K562 (cell line): ENCODE results near the gene ABCC9. TPM values are rescaled to one million over a fixed set of nuclear protein-coding genes. Genes with fewer than 3 reads are reported as not detected.

Experiments
- ATAC-seq: fragments of 200-7000 bp; cut with Tn5 transposase; 3 replicates; pipeline ENCODE4 v1.9.1; 2020; ENCODE audit warnings: moderate library complexity
- BruUV-seq: library from RNA; stranded (reverse); fragments of 400-500 nt; replicated peaks from 2 replicates; lab custom pipeline; 2021; lab: Mats Ljungman, UMichigan
- CTCF ChIA-PET: fragments of 300-600 bp; formaldehyde crosslinking; extraction: SDS; loops from one replicate; lab custom pipeline; 2021; ENCODE audit warnings: low intra/inter-chr PET ratio; lab: Yijun Ruan, JAX
- POLR2A ChIA-PET: fragments of 300-600, 350-650 bp; sonication (Branson Sonifier 250); formaldehyde crosslinking; extraction: SDS; loops from one replicate; lab custom pipeline; 2021; ENCODE audit warnings: antibody characterized with exemption, inconsistent platforms; lab: Yijun Ruan, JAX
- DNase-seq, 4 experiments: peaks; one replicate each; pipeline versions ENCODE4 v3.0.0 to v3.0.0-alpha.2; 2011 to 2018; ENCODE audit warnings: low spot score in 3 of 4, mixed read lengths in 3 of 4; ENCODE audit errors: extremely low read depth in 1 of 4
- FAIRE-seq: peaks from 2 replicates; lab custom pipeline; 2011; peaks lifted over from hg19 to GRCh38; lab: Jason Lieb, UNC
- H2AFZ ChIP-seq: 2 replicates; pipeline ENCODE4 v1.6.0; 2011; ENCODE audit warnings: low read depth, low read length, control low read depth, inconsistent platforms
- H3K27ac ChIP-seq: fragments of 200-600 bp; 3 replicates; pipeline ENCODE4 v1.8.0; 2011; ENCODE audit warnings: low read depth, mild to moderate bottlenecking, control low read depth, inconsistent platforms, low read length, moderate library complexity, mixed read lengths; ENCODE audit errors: extremely low read depth
- H3K27me3 ChIP-seq, 2 experiments: fragments of 300-600 bp in 1 of 2; 2 replicates in 1 of 2; 3 replicates in 1 of 2; pipeline versions ENCODE4 v1.6.0 to v1.8.0; 2011; ENCODE audit warnings: inconsistent platforms in 2 of 2, low read length in 2 of 2, mild to moderate bottlenecking in 1 of 2, mixed read lengths in 1 of 2, moderate library complexity in 1 of 2; ENCODE audit not compliant: control insufficient read depth in 2 of 2, insufficient read depth in 2 of 2
- H3K36me3 ChIP-seq: fragments of 300-600 bp; 3 replicates; pipeline ENCODE4 v1.8.0; 2011; ENCODE audit warnings: mild to moderate bottlenecking, low read length, inconsistent platforms; ENCODE audit not compliant: control insufficient read depth, insufficient read depth
- H3K4me1 ChIP-seq, 2 experiments: fragments of 200-600 bp in 1 of 2; replicated peaks in 1 of 2; 2 replicates in 1 of 2; 3 replicates in 1 of 2; pipeline versions ENCODE4 v1.5.1 to v1.8.0; 2011; ENCODE audit warnings: inconsistent platforms in 2 of 2, low read length in 2 of 2, mild to moderate bottlenecking in 1 of 2, mixed read lengths in 1 of 2, moderate library complexity in 1 of 2; ENCODE audit not compliant: control insufficient read depth in 2 of 2, insufficient read depth in 2 of 2
- H3K4me2 ChIP-seq: 2 replicates; pipeline ENCODE4 v1.6.1; 2011; ENCODE audit warnings: low read length, control low read depth, inconsistent platforms, mixed read lengths; ENCODE audit not compliant: insufficient read depth
- H3K4me3 ChIP-seq: fragments of 200-600 bp; sonication (generic), shearing (Covaris generic); 2 replicates; pipeline ENCODE4 v1.5.1; 2016; ENCODE audit warnings: control low read depth, inconsistent platforms
- H3K79me2 ChIP-seq: fragments of 200-600 bp; 3 replicates; pipeline ENCODE4 v1.8.0; 2011; ENCODE audit warnings: low read length, inconsistent platforms; ENCODE audit not compliant: control insufficient read depth, insufficient read depth
- H3K9ac ChIP-seq, 2 experiments: 2 replicates each; pipeline versions ENCODE4 v1.6.0 to v1.6.1; 2011; ENCODE audit warnings: low read depth in 2 of 2, low read length in 2 of 2, control low read depth in 1 of 2, inconsistent platforms in 1 of 2, mild to moderate bottlenecking in 1 of 2, mixed read lengths in 1 of 2; ENCODE audit not compliant: insufficient read depth in 1 of 2
- H3K9me1 ChIP-seq: one replicate; pipeline ENCODE4 v1.6.0; 2011; ENCODE audit warnings: inconsistent platforms, mild to moderate bottlenecking, low read length, moderate library complexity; ENCODE audit not compliant: control insufficient read depth, insufficient read depth
- H3K9me3 ChIP-seq: replicated peaks from 2 replicates; pipeline ENCODE4 v1.5.1; 2011; ENCODE audit warnings: low read depth, low read length, inconsistent platforms; ENCODE audit not compliant: control insufficient read depth, insufficient read depth
- H4K20me1 ChIP-seq: replicated peaks from 2 replicates; pipeline ENCODE4 v1.6.1; 2011; ENCODE audit warnings: low read length, inconsistent platforms, mixed read lengths; ENCODE audit not compliant: control insufficient read depth, insufficient read depth
- BCL6 ChIP-seq: fragments of 250-450 bp; sonication (Bioruptor Pico); IDR thresholded peaks from 2 replicates; pipeline ENCODE4 v1.4.0; 2020
- GATA2 ChIP-seq: sonication (generic); formaldehyde crosslinking; IDR thresholded peaks from 2 replicates; pipeline ENCODE4 v1.4.0; 2020; ENCODE audit warnings: mild to moderate bottlenecking, missing genetic modification reagents
- NFIX ChIP-seq: fragments of 250-450 bp; sonication (Bioruptor Pico); IDR thresholded peaks from 2 replicates; pipeline ENCODE4 v1.4.0; 2020; ENCODE audit warnings: low read depth, mild to moderate bottlenecking, moderate library complexity
- NR3C1 ChIP-seq: sonication (generic); formaldehyde crosslinking; IDR thresholded peaks from 2 replicates; pipeline ENCODE4 v1.8.1; 2022; ENCODE audit warnings: missing genetic modification reagents
- ZFP36 ChIP-seq: fragments of 150-350 bp; IDR thresholded peaks from 2 replicates; pipeline ENCODE4 v1.6.1; 2018; ENCODE audit warnings: low read length, low read depth; ENCODE audit not compliant: partially characterized antibody
- ZNF431 ChIP-seq: sonication (generic); formaldehyde crosslinking; IDR thresholded peaks from 2 replicates; pipeline ENCODE4 v1.8.0; 2022; ENCODE audit warnings: mild to moderate bottlenecking, missing genetic modification reagents
- WGBS: fragments of 100-300 bp; shearing (Covaris generic); methylation state at CpG from one replicate; pipeline ENCODE4 v1.1.6; 2016; ENCODE audit warnings: low coverage, mixed read lengths; ENCODE audit not compliant: insufficient coverage; ENCODE audit errors: missing lambda C conversion rate; 5-methylcytosine and 5-hydroxymethylcytosine counted together
- in situ Hi-C: fragments of 300-500 bp; cut with MboI; formaldehyde crosslinking; loops from 4 replicates; pipeline ENCODE4 v1.15.0; 2018; ENCODE audit warnings: inconsistent platforms, mixed read lengths
- intact Hi-C: fragments of 100-400 bp; cut with micrococcal nuclease; formaldehyde crosslinking; loops from 2 replicates; pipeline ENCODE4 v1.14.2; 2022
- polyA plus RNA-seq, 8 experiments: library from polyadenylated mRNA; depleted of rRNA in 4 of 8; stranded (reverse) in 5 of 8; unstranded in 3 of 8; fragments of >200 nt; fragmentation: Nextera tagmentation in 2 of 8; fragmentation: Illumina TruSeq in 1 of 8; extraction: Ambion mirVana in 2 of 8; extraction: Trizol in 1 of 8; gene quantifications; 2 replicates each; pipeline versions ENCODE4 v1.2.1 to v1.2.3, GENCODE V29; 2011 to 2014; ENCODE audit warnings: inconsistent platforms in 1 of 8, missing spikeins in 1 of 8
- total RNA-seq, 7 experiments: library from RNA; depleted of rRNA in 6 of 7; stranded (reverse); fragments of >200 nt in 6 of 7; fragmentation: Illumina TruSeq in 2 of 7; extraction: Trizol in 2 of 7; gene quantifications; 2 replicates each; pipeline versions ENCODE4 v1.2.1 to v1.2.3, GENCODE V29; 2011 to 2021; ENCODE audit warnings: low replicate concordance in 1 of 7
- TF ChIP-seq, protein P1 (sequence below): fragments of 450-650 bp; IDR thresholded peaks from 2 replicates; pipeline ENCODE4 v1.6.1; 2016; ENCODE audit warnings: mild to moderate bottlenecking

ABCC9 gene
- total and polyA plus RNA-seq, 9 of the 15 experiments (the other 6 are each of a cell fraction or from before 2014, with no cell fraction given) = 0.05 to 0.40 (median 0.18) TPM

DNA sequence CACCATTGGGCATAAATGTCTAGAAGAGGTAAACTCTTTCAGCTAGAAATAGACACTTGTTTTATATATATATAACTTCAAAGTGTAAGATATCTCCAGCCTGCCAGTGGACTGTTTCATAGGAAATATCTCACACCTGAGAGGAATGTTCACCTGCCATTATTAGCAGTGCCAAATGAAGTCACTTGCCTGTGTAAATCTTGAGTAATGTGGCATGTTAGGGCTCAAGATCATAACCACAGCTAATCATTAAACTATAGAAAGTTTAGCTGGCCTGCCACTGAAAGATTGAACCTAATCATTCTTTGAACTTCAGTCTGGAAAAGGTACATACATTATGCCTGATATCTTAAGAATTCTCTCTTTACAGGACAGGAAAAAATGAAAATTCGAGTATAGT lies 141.2 kb downstream of the ABCC9 start:
- in situ Hi-C loops = no loop called here

More for the DNA sequence above, 141.2 kb downstream of the ABCC9 start:
- Histone ChIP-seq H3K9ac (no peak overlapping the region), H3K36me3 (no peaks in the 10 kb centered on the region), H2AFZ (no peak overlapping the region), H3K4me3 (no peak overlapping the region), H3K9me1 (no peaks in the 10 kb centered on the region), H3K79me2 (no peaks in the 10 kb centered on the region), H4K20me1 (no peaks in the 10 kb centered on the region), H3K27ac (no peak overlapping the region), H3K27me3 (no peaks in the 10 kb centered on the region), H3K9me3 (no peaks in the 10 kb centered on the region), H3K4me2 (no peak overlapping the region), H3K4me1 (no peaks in the 10 kb centered on the region; a peak in 1 of 5 replicates)
- no peak for DNase-seq
- no peak for ATAC-seq
- no peak for FAIRE-seq
- WGBS = 0% methylated on average over 1 of the region's 1 CpG
- intact Hi-C loops = no loop called here
- no TSS peak for BruUV-seq
- POLR2A ChIA-PET = no interaction called here
- CTCF ChIA-PET = no interaction called here
- TF ChIP-seq, protein P1, sequence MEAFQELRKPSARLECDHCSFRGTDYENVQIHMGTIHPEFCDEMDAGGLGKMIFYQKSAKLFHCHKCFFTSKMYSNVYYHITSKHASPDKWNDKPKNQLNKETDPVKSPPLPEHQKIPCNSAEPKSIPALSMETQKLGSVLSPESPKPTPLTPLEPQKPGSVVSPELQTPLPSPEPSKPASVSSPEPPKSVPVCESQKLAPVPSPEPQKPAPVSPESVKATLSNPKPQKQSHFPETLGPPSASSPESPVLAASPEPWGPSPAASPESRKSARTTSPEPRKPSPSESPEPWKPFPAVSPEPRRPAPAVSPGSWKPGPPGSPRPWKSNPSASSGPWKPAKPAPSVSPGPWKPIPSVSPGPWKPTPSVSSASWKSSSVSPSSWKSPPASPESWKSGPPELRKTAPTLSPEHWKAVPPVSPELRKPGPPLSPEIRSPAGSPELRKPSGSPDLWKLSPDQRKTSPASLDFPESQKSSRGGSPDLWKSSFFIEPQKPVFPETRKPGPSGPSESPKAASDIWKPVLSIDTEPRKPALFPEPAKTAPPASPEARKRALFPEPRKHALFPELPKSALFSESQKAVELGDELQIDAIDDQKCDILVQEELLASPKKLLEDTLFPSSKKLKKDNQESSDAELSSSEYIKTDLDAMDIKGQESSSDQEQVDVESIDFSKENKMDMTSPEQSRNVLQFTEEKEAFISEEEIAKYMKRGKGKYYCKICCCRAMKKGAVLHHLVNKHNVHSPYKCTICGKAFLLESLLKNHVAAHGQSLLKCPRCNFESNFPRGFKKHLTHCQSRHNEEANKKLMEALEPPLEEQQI = no peak
- no peak for TF ChIP-seq GATA2 (CRISPR knock-in tag)
- no peak for TF ChIP-seq NFIX
- no peak for TF ChIP-seq ZNF431 (CRISPR knock-in tag)
- no peak for TF ChIP-seq ZFP36
- no peak for TF ChIP-seq BCL6 (CRISPR knock-in tag)
- no peak for TF ChIP-seq NR3C1
